COLO829 (cell line): ENCODE results near the gene OR2T5.
"Not testable (repeated sequence)": the region's sequence is repeated elsewhere in the genome, so short reads cannot be mapped to it uniquely, and the experiment has no call there.

Source experiments
- DNase-seq: peaks from one replicate; pipeline ENCODE4 v3.0.0; 2012; ENCODE audit warnings: low spot score

The OR2T5 gene

GRCh38 chr1:248500305-248501035, 12.1 kb downstream of the OR2T5 start:
- DNase-seq, result not testable (repeated sequence)

- not testable (repeated sequence) for DNase-seq
Observed at GRCh38 chr1:248507773-248508172, 19.4 kb downstream of the OR2T5 start, which contains the start of gene OR2G6. Gene OR2G6 (plus strand): TSS chr1:248508073. CDS start chr1:248521647, 13,574 bp downstream.

DNA sequence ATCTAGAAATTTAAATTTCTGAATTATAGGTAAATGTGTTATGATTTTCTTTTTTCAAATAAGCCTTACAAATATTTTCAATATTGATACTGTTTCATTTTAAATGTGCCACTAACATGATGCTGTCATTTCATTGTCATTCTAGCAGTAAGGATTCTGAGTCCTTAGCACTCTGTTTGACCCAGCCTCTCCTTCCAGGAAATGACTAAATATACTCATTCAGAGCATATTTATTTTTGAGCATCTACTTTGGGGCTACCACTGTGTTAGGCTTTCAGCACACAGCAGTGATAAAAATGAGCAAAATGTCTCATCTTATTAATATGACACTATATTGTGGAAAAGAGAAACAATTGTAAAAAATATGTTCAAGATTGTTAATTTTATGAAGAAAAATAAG, 21.8 kb downstream of the OR2T5 start:
- not testable (repeated sequence) for DNase-seq

GRCh38 chr1:248521856-248522255, 33.5 kb downstream of the OR2T5 start:
- DNase-seq, result no peak

GRCh38 chr1:248537449-248537848, 49.1 kb downstream of the OR2T5 start:
- not testable (repeated sequence) for DNase-seq
